Measurements from ENCODE around the gene ZNF543.
"Not testable (repeated sequence)": the region's sequence is repeated elsewhere in the genome, so short reads cannot be mapped to it uniquely, and the experiment has no call there.

Gene ZNF543

GRCh38 chr19:57321116-57321515 is 844 bp downstream of the ZNF543 start:
- no peak for DNase-seq (ENCODE audit: low spot score)

- no peak for DNase-seq (ENCODE audit: low spot score)
These were observed 1.5 kb downstream of the ZNF543 start for GRCh38 chr19:57321751-57322150.

GRCh38 chr19:57324992-57325391 is 4.7 kb downstream of the ZNF543 start:
- no peak for DNase-seq (ENCODE audit: low spot score)

- DNase-seq (ENCODE audit: low spot score) = no peak
These were observed 7.7 kb downstream of the ZNF543 start for GRCh38 chr19:57327993-57328392.

GRCh38 chr19:57334191-57334590 is 13.9 kb downstream of the ZNF543 start:
- DNase-seq (ENCODE audit: low spot score) = no peak

- no peak for DNase-seq (ENCODE audit: low spot score)
These were observed 18.6 kb downstream of the ZNF543 start for GRCh38 chr19:57338877-57339276.

GRCh38 chr19:57342582-57342981 is 22.3 kb downstream of the ZNF543 start:
- DNase-seq (ENCODE audit: low spot score) = no peak

- no peak for DNase-seq (ENCODE audit: low spot score)
These were observed 27.9 kb downstream of the ZNF543 start for GRCh38 chr19:57348136-57348535.

GRCh38 chr19:57350877-57351805 is 30.9 kb downstream of the ZNF543 start, which contains the start of gene ZNF304:
Gene ZNF304 (plus strand): TSS chr19:57351271. CDS start chr19:57351665, 394 bp downstream.
- DNase-seq (ENCODE audit: low spot score) = peak; percentile 99

- no peak for DNase-seq (ENCODE audit: low spot score)
These were observed 31.6 kb downstream of the ZNF543 start for GRCh38 chr19:57351867-57352266.

GRCh38 chr19:57355916-57356315 is 35.6 kb downstream of the ZNF543 start:
- DNase-seq (ENCODE audit: low spot score) = no peak

- no peak for DNase-seq (ENCODE audit: low spot score)
These were observed 37.1 kb downstream of the ZNF543 start for GRCh38 chr19:57357406-57357805.

- no peak for DNase-seq (ENCODE audit: low spot score)
These were observed 39.0 kb downstream of the ZNF543 start for GRCh38 chr19:57359300-57359699.

GRCh38 chr19:57362419-57362818 is 42.1 kb downstream of the ZNF543 start:
- DNase-seq (ENCODE audit: low spot score) = no peak

GRCh38 chr19:57362997-57363687 is 42.9 kb downstream of the ZNF543 start, which contains the start of the genes TRAPPC2B and ZNF547:
Gene TRAPPC2B (plus strand): TSS chr19:57363551. CDS start chr19:57364834, 1,283 bp downstream.
Gene ZNF547 (plus strand): TSS chr19:57363551. CDS start chr19:57368556, 5,005 bp downstream.
- DNase-seq (ENCODE audit: low spot score) = peak; percentile 96

- no peak for DNase-seq (ENCODE audit: low spot score)
These were observed 43.5 kb downstream of the ZNF543 start for GRCh38 chr19:57363688-57364181.

GRCh38 chr19:57366776-57367175 is 46.5 kb downstream of the ZNF543 start:
- DNase-seq (ENCODE audit: low spot score) = no peak

GRCh38 chr19:57374179-57374578 is 53.9 kb downstream of the ZNF543 start:
- DNase-seq (ENCODE audit: low spot score) = no peak

GRCh38 chr19:57374647-57375046 is 54.4 kb downstream of the ZNF543 start:
- DNase-seq (ENCODE audit: low spot score) = not testable (repeated sequence)

GRCh38 chr19:57376151-57376550 is 55.9 kb downstream of the ZNF543 start:
- no peak for DNase-seq (ENCODE audit: low spot score)

GRCh38 chr19:57377498-57378146 is 57.4 kb downstream of the ZNF543 start:
- DNase-seq (ENCODE audit: low spot score) = no peak
